Measurements from ENCODE around the gene AIFM3. TPM values are rescaled to one million over a fixed set of nuclear protein-coding genes. Genes with fewer than 3 reads are reported as not detected.

AIFM3 gene
- total and polyA plus RNA-seq, 4 donors = 0.38 to 1.1 (median 0.63) TPM

DNA sequence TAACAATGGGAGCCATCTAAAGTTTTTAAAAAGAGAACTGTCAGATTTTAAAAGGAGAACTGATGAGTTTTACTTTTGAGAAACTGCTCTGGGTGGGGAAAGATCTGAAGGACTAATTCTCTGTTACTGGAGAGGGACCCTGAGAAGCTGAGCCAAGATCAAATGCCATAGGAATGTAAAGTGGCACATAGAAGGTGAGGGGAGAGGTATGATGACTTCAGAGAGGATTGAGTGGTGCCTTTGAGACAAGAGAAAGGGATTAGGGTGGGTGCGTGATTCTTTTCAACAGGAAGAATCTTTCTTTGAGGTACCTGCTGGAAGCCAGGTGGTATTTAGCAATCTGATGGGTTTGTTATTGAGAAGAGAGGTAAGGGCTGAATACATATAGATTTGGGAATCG is 40.8 kb upstream of the AIFM3 start:
- WGBS = 94% methylated on average over 2 of the region's 2 CpGs
- TF ChIP-seq, protein P1, sequence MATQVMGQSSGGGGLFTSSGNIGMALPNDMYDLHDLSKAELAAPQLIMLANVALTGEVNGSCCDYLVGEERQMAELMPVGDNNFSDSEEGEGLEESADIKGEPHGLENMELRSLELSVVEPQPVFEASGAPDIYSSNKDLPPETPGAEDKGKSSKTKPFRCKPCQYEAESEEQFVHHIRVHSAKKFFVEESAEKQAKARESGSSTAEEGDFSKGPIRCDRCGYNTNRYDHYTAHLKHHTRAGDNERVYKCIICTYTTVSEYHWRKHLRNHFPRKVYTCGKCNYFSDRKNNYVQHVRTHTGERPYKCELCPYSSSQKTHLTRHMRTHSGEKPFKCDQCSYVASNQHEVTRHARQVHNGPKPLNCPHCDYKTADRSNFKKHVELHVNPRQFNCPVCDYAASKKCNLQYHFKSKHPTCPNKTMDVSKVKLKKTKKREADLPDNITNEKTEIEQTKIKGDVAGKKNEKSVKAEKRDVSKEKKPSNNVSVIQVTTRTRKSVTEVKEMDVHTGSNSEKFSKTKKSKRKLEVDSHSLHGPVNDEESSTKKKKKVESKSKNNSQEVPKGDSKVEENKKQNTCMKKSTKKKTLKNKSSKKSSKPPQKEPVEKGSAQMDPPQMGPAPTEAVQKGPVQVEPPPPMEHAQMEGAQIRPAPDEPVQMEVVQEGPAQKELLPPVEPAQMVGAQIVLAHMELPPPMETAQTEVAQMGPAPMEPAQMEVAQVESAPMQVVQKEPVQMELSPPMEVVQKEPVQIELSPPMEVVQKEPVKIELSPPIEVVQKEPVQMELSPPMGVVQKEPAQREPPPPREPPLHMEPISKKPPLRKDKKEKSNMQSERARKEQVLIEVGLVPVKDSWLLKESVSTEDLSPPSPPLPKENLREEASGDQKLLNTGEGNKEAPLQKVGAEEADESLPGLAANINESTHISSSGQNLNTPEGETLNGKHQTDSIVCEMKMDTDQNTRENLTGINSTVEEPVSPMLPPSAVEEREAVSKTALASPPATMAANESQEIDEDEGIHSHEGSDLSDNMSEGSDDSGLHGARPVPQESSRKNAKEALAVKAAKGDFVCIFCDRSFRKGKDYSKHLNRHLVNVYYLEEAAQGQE (IDR thresholded peaks at IDR 0.05) = no peak
- TF ChIP-seq, protein P2, sequence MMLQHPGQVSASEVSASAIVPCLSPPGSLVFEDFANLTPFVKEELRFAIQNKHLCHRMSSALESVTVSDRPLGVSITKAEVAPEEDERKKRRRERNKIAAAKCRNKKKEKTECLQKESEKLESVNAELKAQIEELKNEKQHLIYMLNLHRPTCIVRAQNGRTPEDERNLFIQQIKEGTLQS (IDR thresholded peaks at IDR 0.05) = no peak
- TF ChIP-seq, protein P3, sequence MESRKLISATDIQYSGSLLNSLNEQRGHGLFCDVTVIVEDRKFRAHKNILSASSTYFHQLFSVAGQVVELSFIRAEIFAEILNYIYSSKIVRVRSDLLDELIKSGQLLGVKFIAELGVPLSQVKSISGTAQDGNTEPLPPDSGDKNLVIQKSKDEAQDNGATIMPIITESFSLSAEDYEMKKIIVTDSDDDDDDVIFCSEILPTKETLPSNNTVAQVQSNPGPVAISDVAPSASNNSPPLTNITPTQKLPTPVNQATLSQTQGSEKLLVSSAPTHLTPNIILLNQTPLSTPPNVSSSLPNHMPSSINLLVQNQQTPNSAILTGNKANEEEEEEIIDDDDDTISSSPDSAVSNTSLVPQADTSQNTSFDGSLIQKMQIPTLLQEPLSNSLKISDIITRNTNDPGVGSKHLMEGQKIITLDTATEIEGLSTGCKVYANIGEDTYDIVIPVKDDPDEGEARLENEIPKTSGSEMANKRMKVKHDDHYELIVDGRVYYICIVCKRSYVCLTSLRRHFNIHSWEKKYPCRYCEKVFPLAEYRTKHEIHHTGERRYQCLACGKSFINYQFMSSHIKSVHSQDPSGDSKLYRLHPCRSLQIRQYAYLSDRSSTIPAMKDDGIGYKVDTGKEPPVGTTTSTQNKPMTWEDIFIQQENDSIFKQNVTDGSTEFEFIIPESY (IDR thresholded peaks at IDR 0.05) = no peak
- TF ChIP-seq, protein P4, sequence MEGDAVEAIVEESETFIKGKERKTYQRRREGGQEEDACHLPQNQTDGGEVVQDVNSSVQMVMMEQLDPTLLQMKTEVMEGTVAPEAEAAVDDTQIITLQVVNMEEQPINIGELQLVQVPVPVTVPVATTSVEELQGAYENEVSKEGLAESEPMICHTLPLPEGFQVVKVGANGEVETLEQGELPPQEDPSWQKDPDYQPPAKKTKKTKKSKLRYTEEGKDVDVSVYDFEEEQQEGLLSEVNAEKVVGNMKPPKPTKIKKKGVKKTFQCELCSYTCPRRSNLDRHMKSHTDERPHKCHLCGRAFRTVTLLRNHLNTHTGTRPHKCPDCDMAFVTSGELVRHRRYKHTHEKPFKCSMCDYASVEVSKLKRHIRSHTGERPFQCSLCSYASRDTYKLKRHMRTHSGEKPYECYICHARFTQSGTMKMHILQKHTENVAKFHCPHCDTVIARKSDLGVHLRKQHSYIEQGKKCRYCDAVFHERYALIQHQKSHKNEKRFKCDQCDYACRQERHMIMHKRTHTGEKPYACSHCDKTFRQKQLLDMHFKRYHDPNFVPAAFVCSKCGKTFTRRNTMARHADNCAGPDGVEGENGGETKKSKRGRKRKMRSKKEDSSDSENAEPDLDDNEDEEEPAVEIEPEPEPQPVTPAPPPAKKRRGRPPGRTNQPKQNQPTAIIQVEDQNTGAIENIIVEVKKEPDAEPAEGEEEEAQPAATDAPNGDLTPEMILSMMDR (IDR thresholded peaks at IDR 0.05; ENCODE audit: low read depth, low read length, missing input control) = no peak
- TF ChIP-seq HNF4G (IDR thresholded peaks at IDR 0.05) (no peak), FOXA1 (IDR thresholded peaks at IDR 0.05) (no peak), HNF4A (conservative IDR thresholded peaks at IDR 0.05) (no peak), EGR1 (IDR thresholded peaks at IDR 0.05; ENCODE audit: low read depth in 2 of 2) (no peak), YY1 (IDR thresholded peaks at IDR 0.05) (no peak), FOXA2 (IDR thresholded peaks at IDR 0.05) (no peak), NR2F2 (IDR thresholded peaks at IDR 0.05) (no peak), RAD21 (IDR thresholded peaks at IDR 0.05) (no peak)
- TF ChIP-seq, protein P5, sequence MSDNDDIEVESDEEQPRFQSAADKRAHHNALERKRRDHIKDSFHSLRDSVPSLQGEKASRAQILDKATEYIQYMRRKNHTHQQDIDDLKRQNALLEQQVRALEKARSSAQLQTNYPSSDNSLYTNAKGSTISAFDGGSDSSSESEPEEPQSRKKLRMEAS (IDR thresholded peaks at IDR 0.05) = no peak
- H3K27me3 ChIP-seq (ENCODE audit: control insufficient read depth in 4 of 4, insufficient read depth in 4 of 4, low read length in 3 of 4) = no peaks in the 10 kb centered on the region
- no peak overlapping the region for H3K9ac ChIP-seq (ENCODE audit: low read depth in 1 of 2, low read length in 2 of 2)
- H3K4me3 ChIP-seq (ENCODE audit: low read depth in 1 of 3, low read length in 3 of 3) = no peak overlapping the region
- peaks cover 0 to 2% (median under 1%) of the 10 kb centered on the region in 4 donors for H3K36me3 ChIP-seq (ENCODE audit: control insufficient read depth in 4 of 4, insufficient read depth in 3 of 4, low read depth in 1 of 4, low read length in 3 of 4)
- no peaks in the 10 kb centered on the region for H3K9me3 ChIP-seq (ENCODE audit: control insufficient read depth in 4 of 4, low read length in 3 of 4)
- H3K27ac ChIP-seq (ENCODE audit: low read depth in 1 of 2, low read length in 2 of 2) = no peak overlapping the region
- no peak for DNase-seq (ENCODE audit: low spot score)
- H3K4me1 ChIP-seq (ENCODE audit: control insufficient read depth in 4 of 4, insufficient read depth in 4 of 4, low read length in 3 of 4) = peaks cover 3 to 22% (median 8%) of the 10 kb centered on the region in 4 donors

DNA sequence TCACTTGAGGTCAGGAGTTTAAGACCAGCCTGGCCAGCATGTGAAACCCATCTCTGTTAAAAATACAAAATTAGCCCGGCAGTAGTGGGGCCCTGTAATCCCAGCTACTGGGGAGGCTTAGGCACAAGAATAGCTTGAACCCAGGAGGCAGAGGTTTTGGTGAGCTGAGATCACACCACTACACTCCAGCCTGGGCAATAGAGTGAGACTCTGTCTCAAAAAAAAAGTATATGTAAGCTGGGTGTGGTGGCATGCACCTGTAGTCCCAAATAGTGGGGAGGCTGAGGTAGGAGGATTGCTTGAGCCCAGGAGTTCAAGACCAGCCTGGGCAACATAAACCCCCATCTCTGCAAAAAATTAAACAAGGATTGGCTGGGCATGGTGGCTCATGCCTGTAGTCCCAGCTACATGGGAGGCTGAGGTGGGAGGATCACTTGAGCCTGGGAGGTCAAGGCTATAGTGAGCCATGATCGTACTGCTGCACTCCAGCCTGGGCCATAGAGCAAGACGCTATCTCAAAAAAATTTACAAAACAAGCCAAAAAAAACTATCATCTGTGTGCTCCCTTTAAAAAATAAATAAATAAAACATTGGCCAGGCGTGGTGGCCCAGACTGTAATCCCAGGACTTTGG is 39.0 kb upstream of the AIFM3 start:
- no peak for DNase-seq (ENCODE audit: low spot score)
- H3K4me1 ChIP-seq (ENCODE audit: control insufficient read depth in 4 of 4, insufficient read depth in 4 of 4, low read length in 3 of 4) = peaks cover 0 to 13% (median 5%) of the 10 kb centered on the region in 4 donors
- no peak overlapping the region for H3K4me3 ChIP-seq (ENCODE audit: low read depth in 1 of 3, low read length in 3 of 3)
- no peak overlapping the region for H3K9ac ChIP-seq (ENCODE audit: low read depth in 1 of 2, low read length in 2 of 2)
- H3K27me3 ChIP-seq (ENCODE audit: control insufficient read depth in 4 of 4, insufficient read depth in 4 of 4, low read length in 3 of 4) = no peaks in the 10 kb centered on the region
- WGBS = 73% methylated on average over 4 of the region's 4 CpGs
- no peaks in the 10 kb centered on the region for H3K9me3 ChIP-seq (ENCODE audit: control insufficient read depth in 4 of 4, low read length in 3 of 4)
- no peak overlapping the region for H3K27ac ChIP-seq (ENCODE audit: low read depth in 1 of 2, low read length in 2 of 2)
- TF ChIP-seq, protein P1 (IDR thresholded peaks at IDR 0.05) = no peak
- TF ChIP-seq RAD21 (IDR thresholded peaks at IDR 0.05) (no peak), FOXA1 (IDR thresholded peaks at IDR 0.05) (no peak), RXRA (IDR thresholded peaks at IDR 0.05) (no peak), TAF1 (conservative IDR thresholded peaks at IDR 0.05) (no peak), SP1 (IDR thresholded peaks at IDR 0.05) (no peak)
- TF ChIP-seq, protein P2 (IDR thresholded peaks at IDR 0.05) = no peak
- peaks cover 0 to 2% (median under 1%) of the 10 kb centered on the region in 4 donors for H3K36me3 ChIP-seq (ENCODE audit: control insufficient read depth in 4 of 4, insufficient read depth in 3 of 4, low read depth in 1 of 4, low read length in 3 of 4)

All from liver (tissue), 9 donors.